Panc1 (cell line): Measurements from ENCODE around the gene PER3. TPM values are rescaled to one million over a fixed set of nuclear protein-coding genes. Genes with fewer than 3 reads are reported as not detected.

Experiments used
- ATAC-seq: fragments of 200-7000 bp; cut with Tn5 transposase; 2 replicates; pipeline ENCODE4 v1.9.1; 2020; ENCODE audit warnings: mild to moderate bottlenecking, moderate library complexity
- BruUV-seq: library from RNA; stranded (reverse); fragments of 400-500 nt; replicated peaks from 2 replicates; lab custom pipeline; 2021; lab: Mats Ljungman, UMichigan
- CTCF ChIA-PET: fragments of 300-600 bp; sonication (Branson Sonifier 250); formaldehyde crosslinking; loops from one replicate; lab custom pipeline; 2022; ENCODE audit warnings: antibody characterized with exemption; lab: Charles Lee
- POLR2A ChIA-PET: fragments of 300-600 bp; sonication (Branson Sonifier 250); formaldehyde crosslinking; loops from one replicate; lab custom pipeline; 2022; ENCODE audit warnings: antibody characterized with exemption; lab: Charles Lee
- DNase-seq: peaks from one replicate; pipeline ENCODE4 v3.0.0-alpha.2; 2010; ENCODE audit warnings: low read depth, low spot score
- H3K27ac ChIP-seq: 2 replicates; pipeline ENCODE4 v1.5.1; 2011; ENCODE audit warnings: mild to moderate bottlenecking, low read length, inconsistent platforms
- H3K27me3 ChIP-seq: fragments of 200-500 bp; sonication (Bioruptor generic); 2 replicates; pipeline ENCODE4 v1.6.0; 2014; ENCODE audit warnings: low read length, inconsistent platforms; ENCODE audit not compliant: control insufficient read depth, insufficient read depth
- H3K36me3 ChIP-seq: fragments of 200-500 bp; sonication (Bioruptor generic); 2 replicates; pipeline ENCODE4 v1.5.1; 2014; ENCODE audit warnings: inconsistent platforms, mild to moderate bottlenecking, low read length, moderate library complexity; ENCODE audit not compliant: control insufficient read depth, insufficient read depth
- H3K4me1 ChIP-seq: 2 replicates; pipeline ENCODE4 v1.5.1; 2011; ENCODE audit warnings: inconsistent platforms, mild to moderate bottlenecking, low read length, moderate library complexity; ENCODE audit not compliant: control insufficient read depth, insufficient read depth
- H3K4me3 ChIP-seq, 2 experiments: 2 replicates each; pipeline ENCODE4 v1.5.1; 2011 to 2012; ENCODE audit warnings: low read depth in 2 of 2, low read length in 2 of 2, mild to moderate bottlenecking in 2 of 2, inconsistent platforms in 1 of 2, moderate library complexity in 1 of 2
- H3K9me3 ChIP-seq: fragments of 200-500 bp; sonication (Bioruptor generic); 2 replicates; pipeline ENCODE4 v1.5.1; 2014; ENCODE audit warnings: low read depth, mild to moderate bottlenecking, inconsistent platforms, low read length, moderate library complexity; ENCODE audit not compliant: control insufficient read depth, insufficient read depth
- POLR2AphosphoS5 ChIP-seq: IDR thresholded peaks from 2 replicates; pipeline ENCODE4 v1.6.1; 2012; ENCODE audit warnings: mild to moderate bottlenecking, low read depth, low read length, moderate library complexity
- SIN3A ChIP-seq: IDR thresholded peaks from 2 replicates; pipeline ENCODE4 v1.6.1; 2012; ENCODE audit warnings: low read depth, mild to moderate bottlenecking, low read length, moderate library complexity, borderline replicate concordance; ENCODE audit not compliant: insufficient read depth
- TCF7L2 ChIP-seq: IDR thresholded peaks from 2 replicates; pipeline ENCODE4 v1.6.1; 2011; ENCODE audit warnings: mild to moderate bottlenecking, low read depth, low read length, inconsistent platforms
- in situ Hi-C: cut with HindIII; loops from 2 replicates; pipeline ENCODE4 v1.10.0; 2016; ENCODE audit warnings: low sequenced_read_pairs, low pct_unique_long_range_greater_than_20kb
- intact Hi-C: fragments of 100-400 bp; cut with micrococcal nuclease; formaldehyde crosslinking; loops from one replicate; pipeline ENCODE4 v1.10.0; 2022; ENCODE audit not compliant: unreplicated experiment
- total RNA-seq: library from RNA; stranded (reverse); gene quantifications from one replicate; pipeline ENCODE4 v1.2.1, GENCODE V29; 2021; ENCODE audit not compliant: unreplicated experiment
- TF ChIP-seq, protein P1 (sequence below): fragments of 450-650 bp; IDR thresholded peaks from 2 replicates; pipeline ENCODE4 v1.5.1; 2017; ENCODE audit warnings: mild to moderate bottlenecking
- TF ChIP-seq, protein P2 (sequence below), 2 experiments: IDR thresholded peaks; 2 replicates each; pipeline ENCODE4 v1.6.1; 2011 to 2012; ENCODE audit warnings: low read depth in 2 of 2, control low read depth in 1 of 2, low read length in 1 of 2, mild to moderate bottlenecking in 1 of 2, moderate library complexity in 1 of 2; ENCODE audit not compliant: insufficient read depth in 1 of 2

The PER3 gene
- total RNA-seq, 1 experiment from 2014 or later: 17.0 TPM

DNA sequence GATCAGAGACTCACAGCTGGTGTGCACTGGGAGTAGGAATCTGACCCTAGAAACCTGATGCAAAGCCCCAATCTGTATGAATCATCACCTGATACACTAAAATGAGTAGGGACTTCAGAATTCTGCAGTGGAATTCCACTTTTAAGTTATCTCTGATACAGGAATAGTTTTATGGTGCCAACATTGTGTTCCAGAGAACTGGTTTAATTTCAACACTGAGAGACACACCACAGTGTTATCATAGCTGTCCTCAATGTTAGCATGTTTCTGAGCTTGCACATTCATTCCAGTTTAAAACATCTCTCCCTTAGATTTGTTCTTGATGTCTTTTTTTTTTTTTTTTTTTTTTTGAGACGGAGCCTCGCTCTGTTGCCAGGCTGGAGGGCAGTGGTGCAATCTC is 61.7 kb downstream of the PER3 start:
- TF ChIP-seq SIN3A (no peak), POLR2AphosphoS5 (no peak)
- TF ChIP-seq, protein P1, sequence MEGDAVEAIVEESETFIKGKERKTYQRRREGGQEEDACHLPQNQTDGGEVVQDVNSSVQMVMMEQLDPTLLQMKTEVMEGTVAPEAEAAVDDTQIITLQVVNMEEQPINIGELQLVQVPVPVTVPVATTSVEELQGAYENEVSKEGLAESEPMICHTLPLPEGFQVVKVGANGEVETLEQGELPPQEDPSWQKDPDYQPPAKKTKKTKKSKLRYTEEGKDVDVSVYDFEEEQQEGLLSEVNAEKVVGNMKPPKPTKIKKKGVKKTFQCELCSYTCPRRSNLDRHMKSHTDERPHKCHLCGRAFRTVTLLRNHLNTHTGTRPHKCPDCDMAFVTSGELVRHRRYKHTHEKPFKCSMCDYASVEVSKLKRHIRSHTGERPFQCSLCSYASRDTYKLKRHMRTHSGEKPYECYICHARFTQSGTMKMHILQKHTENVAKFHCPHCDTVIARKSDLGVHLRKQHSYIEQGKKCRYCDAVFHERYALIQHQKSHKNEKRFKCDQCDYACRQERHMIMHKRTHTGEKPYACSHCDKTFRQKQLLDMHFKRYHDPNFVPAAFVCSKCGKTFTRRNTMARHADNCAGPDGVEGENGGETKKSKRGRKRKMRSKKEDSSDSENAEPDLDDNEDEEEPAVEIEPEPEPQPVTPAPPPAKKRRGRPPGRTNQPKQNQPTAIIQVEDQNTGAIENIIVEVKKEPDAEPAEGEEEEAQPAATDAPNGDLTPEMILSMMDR: no peak
- H3K9me3 ChIP-seq: no peaks in the 10 kb centered on the region
- intact Hi-C loops: no loop called here
- H3K27me3 ChIP-seq: no peaks in the 10 kb centered on the region
- no TSS peak for BruUV-seq
- in situ Hi-C loops: no loop called here
- no peak for DNase-seq
- no peak overlapping the region for H3K27ac ChIP-seq
- no peaks in the 10 kb centered on the region for H3K4me1 ChIP-seq
- ATAC-seq: no peak
- ChIA-PET CTCF (no interaction called here), POLR2A (no interaction called here)
- no peaks in the 10 kb centered on the region for H3K36me3 ChIP-seq
- no peak overlapping the region for H3K4me3 ChIP-seq

DNA sequence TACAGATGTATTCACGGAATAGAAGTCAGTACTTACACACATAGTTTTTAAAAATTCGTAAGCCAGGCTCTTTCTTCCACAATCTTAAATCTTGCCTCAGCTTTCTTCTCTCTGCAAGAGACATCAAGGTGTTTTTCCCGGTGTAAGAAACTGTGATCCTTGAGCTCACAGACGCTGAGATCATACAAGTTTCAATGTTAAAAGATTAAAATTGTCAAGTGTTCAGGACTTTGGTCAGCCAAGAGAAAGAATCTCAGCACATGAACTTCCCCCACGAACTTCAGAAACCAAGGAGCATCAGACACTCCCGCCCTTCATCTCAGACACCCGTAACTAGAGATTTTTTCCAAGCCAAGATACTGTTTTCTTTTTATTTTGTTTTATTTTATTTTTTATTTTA is 62.6 kb downstream of the PER3 start:
- Histone ChIP-seq H3K4me3 (no peak overlapping the region), H3K27ac (no peak overlapping the region), H3K27me3 (no peaks in the 10 kb centered on the region), H3K4me1 (no peaks in the 10 kb centered on the region), H3K36me3 (no peaks in the 10 kb centered on the region), H3K9me3 (no peaks in the 10 kb centered on the region)
- intact Hi-C loops: no loop called here
- no peak for ATAC-seq
- TF ChIP-seq SIN3A (no peak), POLR2AphosphoS5 (no peak), TCF7L2 (no peak)
- TF ChIP-seq, protein P2, sequence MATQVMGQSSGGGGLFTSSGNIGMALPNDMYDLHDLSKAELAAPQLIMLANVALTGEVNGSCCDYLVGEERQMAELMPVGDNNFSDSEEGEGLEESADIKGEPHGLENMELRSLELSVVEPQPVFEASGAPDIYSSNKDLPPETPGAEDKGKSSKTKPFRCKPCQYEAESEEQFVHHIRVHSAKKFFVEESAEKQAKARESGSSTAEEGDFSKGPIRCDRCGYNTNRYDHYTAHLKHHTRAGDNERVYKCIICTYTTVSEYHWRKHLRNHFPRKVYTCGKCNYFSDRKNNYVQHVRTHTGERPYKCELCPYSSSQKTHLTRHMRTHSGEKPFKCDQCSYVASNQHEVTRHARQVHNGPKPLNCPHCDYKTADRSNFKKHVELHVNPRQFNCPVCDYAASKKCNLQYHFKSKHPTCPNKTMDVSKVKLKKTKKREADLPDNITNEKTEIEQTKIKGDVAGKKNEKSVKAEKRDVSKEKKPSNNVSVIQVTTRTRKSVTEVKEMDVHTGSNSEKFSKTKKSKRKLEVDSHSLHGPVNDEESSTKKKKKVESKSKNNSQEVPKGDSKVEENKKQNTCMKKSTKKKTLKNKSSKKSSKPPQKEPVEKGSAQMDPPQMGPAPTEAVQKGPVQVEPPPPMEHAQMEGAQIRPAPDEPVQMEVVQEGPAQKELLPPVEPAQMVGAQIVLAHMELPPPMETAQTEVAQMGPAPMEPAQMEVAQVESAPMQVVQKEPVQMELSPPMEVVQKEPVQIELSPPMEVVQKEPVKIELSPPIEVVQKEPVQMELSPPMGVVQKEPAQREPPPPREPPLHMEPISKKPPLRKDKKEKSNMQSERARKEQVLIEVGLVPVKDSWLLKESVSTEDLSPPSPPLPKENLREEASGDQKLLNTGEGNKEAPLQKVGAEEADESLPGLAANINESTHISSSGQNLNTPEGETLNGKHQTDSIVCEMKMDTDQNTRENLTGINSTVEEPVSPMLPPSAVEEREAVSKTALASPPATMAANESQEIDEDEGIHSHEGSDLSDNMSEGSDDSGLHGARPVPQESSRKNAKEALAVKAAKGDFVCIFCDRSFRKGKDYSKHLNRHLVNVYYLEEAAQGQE (IDR thresholded peaks at IDR 0.05; ENCODE audit: insufficient read depth in 1 of 2, low read depth in 2 of 2, low read length in 1 of 2): no peak
- TF ChIP-seq, protein P1: no peak
- ChIA-PET POLR2A (no interaction called here), CTCF (no interaction called here)
- in situ Hi-C loops: no loop called here
- no TSS peak for BruUV-seq
- no peak for DNase-seq
